KOPT-K1 (cell line): ENCODE results near the gene ABCB8.

Experiments used
- H3K27ac ChIP-seq: fragments of 200-600 bp; sonication (generic); 2 replicates; pipeline ENCODE4 v1.5.1; 2016; ENCODE audit warnings: antibody characterized with exemption, mild to moderate bottlenecking, low read depth, low read length; ENCODE audit not compliant: poor library complexity, severe bottlenecking
- H3K36me3 ChIP-seq: fragments of 200-600 bp; sonication (generic); 2 replicates; pipeline ENCODE4 v1.5.1; 2017; ENCODE audit warnings: antibody characterized with exemption, mild to moderate bottlenecking, low read length, moderate library complexity; ENCODE audit not compliant: insufficient read depth
- H3K9me3 ChIP-seq: fragments of 200-600 bp; sonication (generic); 2 replicates; pipeline ENCODE4 v1.5.1; 2017; ENCODE audit warnings: antibody characterized with exemption, low read length, mild to moderate bottlenecking; ENCODE audit not compliant: insufficient read depth, poor library complexity, severe bottlenecking

Gene ABCB8

GRCh38 chr7:151028131-151028947 lies at the start of gene ABCB8:
ABCB8 (plus strand) TSS chr7:151028450; CDS start chr7:151028516, 66 bp downstream.
- H3K27ac ChIP-seq: peak within 1 kb of the TSS; percentile 64
- peaks cover 20% of the 10 kb centered on the region; the same call in 1 of the 2 replicates for H3K36me3 ChIP-seq
- no peaks in the 10 kb centered on the region for H3K9me3 ChIP-seq

- Histone ChIP-seq H3K9me3 (no peaks in the 10 kb centered on the region), H3K27ac (no peak overlapping the region), H3K36me3 (no peaks in the 10 kb centered on the region)
These were observed 48.4 kb upstream of the ABCB8 start for GRCh38 chr7:150979713-150980390.

GRCh38 chr7:150980663-150981062 lies 47.6 kb upstream of the ABCB8 start:
- H3K9me3 ChIP-seq: no peaks in the 10 kb centered on the region
- no peaks in the 10 kb centered on the region for H3K36me3 ChIP-seq
- no peak overlapping the region for H3K27ac ChIP-seq

- Histone ChIP-seq H3K36me3 (no peaks in the 10 kb centered on the region), H3K9me3 (no peaks in the 10 kb centered on the region), H3K27ac (no peak overlapping the region)
These were observed 46.6 kb upstream of the ABCB8 start for GRCh38 chr7:150981644-150982043.

- no peaks in the 10 kb centered on the region for H3K36me3 ChIP-seq
- H3K27ac ChIP-seq: no peak overlapping the region
- no peaks in the 10 kb centered on the region for H3K9me3 ChIP-seq
These were observed 45.9 kb upstream of the ABCB8 start for GRCh38 chr7:150982351-150982750.

GRCh38 chr7:150983893-150984368 lies 44.3 kb upstream of the ABCB8 start:
- H3K36me3 ChIP-seq: no peaks in the 10 kb centered on the region
- no peak overlapping the region for H3K27ac ChIP-seq
- H3K9me3 ChIP-seq: no peaks in the 10 kb centered on the region

GRCh38 chr7:150986099-150986512 lies 42.1 kb upstream of the ABCB8 start:
- Histone ChIP-seq H3K9me3 (peaks cover 9% of the 10 kb centered on the region), H3K27ac (no peak overlapping the region), H3K36me3 (no peaks in the 10 kb centered on the region)

- Histone ChIP-seq H3K27ac (no peak overlapping the region), H3K36me3 (no peaks in the 10 kb centered on the region), H3K9me3 (peaks cover 9% of the 10 kb centered on the region)
These were observed 41.7 kb upstream of the ABCB8 start for GRCh38 chr7:150986556-150986955.

- H3K27ac ChIP-seq: no peak overlapping the region
- H3K9me3 ChIP-seq: peaks cover 9% of the 10 kb centered on the region
- no peaks in the 10 kb centered on the region for H3K36me3 ChIP-seq
These were observed 39.7 kb upstream of the ABCB8 start for GRCh38 chr7:150988230-150989226.

GRCh38 chr7:150989456-150989855 lies 38.8 kb upstream of the ABCB8 start:
- peaks cover 9% of the 10 kb centered on the region for H3K9me3 ChIP-seq
- no peak overlapping the region for H3K27ac ChIP-seq
- H3K36me3 ChIP-seq: no peaks in the 10 kb centered on the region

- Histone ChIP-seq H3K27ac (no peak within 1 kb of the TSS), H3K36me3 (no peaks in the 10 kb centered on the region), H3K9me3 (peaks cover 9% of the 10 kb centered on the region)
These were observed 37.6 kb upstream of the ABCB8 start, which contains the start of gene NOS3 for GRCh38 chr7:150990416-150991186. NOS3 (plus strand) TSS chr7:150991017; CDS start chr7:150993804, 2,787 bp downstream.

GRCh38 chr7:150992051-150992640 lies 36.1 kb upstream of the ABCB8 start:
- Histone ChIP-seq H3K36me3 (no peaks in the 10 kb centered on the region), H3K9me3 (peaks cover 9% of the 10 kb centered on the region), H3K27ac (no peak overlapping the region)

GRCh38 chr7:150992833-150993302 lies 35.4 kb upstream of the ABCB8 start:
- peaks cover 9% of the 10 kb centered on the region for H3K9me3 ChIP-seq
- H3K27ac ChIP-seq: no peak overlapping the region

More at GRCh38 chr7:150992833-150993302, 35.4 kb upstream of the ABCB8 start:
- no peaks in the 10 kb centered on the region for H3K36me3 ChIP-seq
